GM18499 (cell line): ENCODE data around the gene UBA7.
A peak's percentile ranks its signal among the peaks of the same experiment; 100 is the strongest.

Experiments used
- ATAC-seq: cut with Tn5 transposase; IDR thresholded peaks from one replicate; pipeline ENCODE4 v1.9.1; 2021; ENCODE audit warnings: moderate number of reproducible peaks; ENCODE audit not compliant: insufficient read depth, unreplicated experiment

Gene UBA7

GRCh38 chr3:49805897-49806701 lies 7.7 kb downstream of the UBA7 start:
- ATAC-seq = no peak

- no peak for ATAC-seq
These were observed 8.4 kb downstream of the UBA7 start for GRCh38 chr3:49805367-49805782.

- ATAC-seq = no peak
These were observed 9.4 kb downstream of the UBA7 start for GRCh38 chr3:49804141-49805041.

- no peak for ATAC-seq
These were observed 10.2 kb downstream of the UBA7 start for GRCh38 chr3:49803465-49804140.

- ATAC-seq = peak; percentile 35
These were observed 10.9 kb downstream of the UBA7 start, which contains the start of gene INKA1 for GRCh38 chr3:49802719-49803464. TSS of gene INKA1 (plus strand) at chr3:49803261. CDS start at chr3:49803393, 132 bp downstream.

GRCh38 chr3:49801160-49801559 lies 12.6 kb downstream of the UBA7 start:
- no peak for ATAC-seq

- ATAC-seq = no peak
These were observed 14.0 kb downstream of the UBA7 start, which contains the start of gene CDHR4 for GRCh38 chr3:49799761-49800160. TSS of gene CDHR4 (minus strand) at chr3:49799873. CDS start at chr3:49799812, 61 bp downstream.

- ATAC-seq = no peak
These were observed 14.6 kb downstream of the UBA7 start for GRCh38 chr3:49799105-49799504.

- no peak for ATAC-seq
These were observed 18.5 kb downstream of the UBA7 start for GRCh38 chr3:49794926-49795905.

GRCh38 chr3:49794431-49794830 lies 19.3 kb downstream of the UBA7 start:
- ATAC-seq = no peak

GRCh38 chr3:49793486-49794085 lies 20.2 kb downstream of the UBA7 start:
- ATAC-seq = no peak

GRCh38 chr3:49792371-49793150 lies 21.2 kb downstream of the UBA7 start:
- ATAC-seq = no peak

GRCh38 chr3:49791571-49791970 lies 22.2 kb downstream of the UBA7 start:
- ATAC-seq = no peak

- ATAC-seq = no peak
These were observed 22.9 kb downstream of the UBA7 start for GRCh38 chr3:49790626-49791411.

GRCh38 chr3:49788056-49788455 lies 25.7 kb downstream of the UBA7 start:
- no peak for ATAC-seq

- ATAC-seq = no peak
These were observed 26.2 kb downstream of the UBA7 start for GRCh38 chr3:49787536-49787935.

- ATAC-seq = no peak
These were observed 26.6 kb downstream of the UBA7 start for GRCh38 chr3:49787182-49787464.
